Adrenal gland (tissue), 5 donors: ENCODE results near the gene RALGPS1.

ENCODE experiments used
- POLR2A ChIP-seq, 2 donors: fragments of 450-650 bp; IDR thresholded peaks; one replicate each; pipeline ENCODE4 v1.6.1; 2017; ENCODE audit warnings: antibody characterized with exemption in 2 of 2, mild to moderate bottlenecking in 2 of 2, moderate library complexity in 1 of 2
- TF ChIP-seq, protein P1 (sequence below), 6 experiments: fragments of 450-650 bp in 4 of 6; fragments of 200-600 bp in 2 of 6; sonication (generic) in 1 of 6; IDR thresholded peaks; 1 replicate in 5 of 6; 2 replicates in 1 of 6; pipeline versions ENCODE4 v1.5.1 to v1.8.0; 2016 to 2021; ENCODE audit warnings: antibody characterized with exemption in 6 of 6, mild to moderate bottlenecking in 2 of 6, moderate library complexity in 1 of 6
- donor health status: DM: no; HTN: no; CAD: no.

- TF ChIP-seq, protein P1, sequence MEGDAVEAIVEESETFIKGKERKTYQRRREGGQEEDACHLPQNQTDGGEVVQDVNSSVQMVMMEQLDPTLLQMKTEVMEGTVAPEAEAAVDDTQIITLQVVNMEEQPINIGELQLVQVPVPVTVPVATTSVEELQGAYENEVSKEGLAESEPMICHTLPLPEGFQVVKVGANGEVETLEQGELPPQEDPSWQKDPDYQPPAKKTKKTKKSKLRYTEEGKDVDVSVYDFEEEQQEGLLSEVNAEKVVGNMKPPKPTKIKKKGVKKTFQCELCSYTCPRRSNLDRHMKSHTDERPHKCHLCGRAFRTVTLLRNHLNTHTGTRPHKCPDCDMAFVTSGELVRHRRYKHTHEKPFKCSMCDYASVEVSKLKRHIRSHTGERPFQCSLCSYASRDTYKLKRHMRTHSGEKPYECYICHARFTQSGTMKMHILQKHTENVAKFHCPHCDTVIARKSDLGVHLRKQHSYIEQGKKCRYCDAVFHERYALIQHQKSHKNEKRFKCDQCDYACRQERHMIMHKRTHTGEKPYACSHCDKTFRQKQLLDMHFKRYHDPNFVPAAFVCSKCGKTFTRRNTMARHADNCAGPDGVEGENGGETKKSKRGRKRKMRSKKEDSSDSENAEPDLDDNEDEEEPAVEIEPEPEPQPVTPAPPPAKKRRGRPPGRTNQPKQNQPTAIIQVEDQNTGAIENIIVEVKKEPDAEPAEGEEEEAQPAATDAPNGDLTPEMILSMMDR (IDR thresholded peaks at IDR 0.05) = no peak
- no peak for TF ChIP-seq POLR2A (IDR thresholded peaks at IDR 0.05)
Observed at GRCh38 chr9:127248241-127248640, 333.7 kb downstream of the RALGPS1 start.
